ENCODE results near the gene PTGR2.
"Not testable (repeated sequence)": the region's sequence is repeated elsewhere in the genome, so short reads cannot be mapped to it uniquely, and the experiment has no call there.

PTGR2 gene

GRCh38 chr14:73886449-73887317 lies 35.1 kb downstream of the PTGR2 start, which contains the start of gene ZNF410:
Gene ZNF410 (plus strand): TSS chr14:73886859. CDS start chr14:73892176, 5,317 bp downstream.
- DNase-seq (ENCODE audit: low read depth in 1 of 2, low spot score in 1 of 2), result peak; percentile 69 to 87

- DNase-seq (ENCODE audit: low read depth in 1 of 2, low spot score in 1 of 2), result no peak
Measured at GRCh38 chr14:73887318-73887616, 35.6 kb downstream of the PTGR2 start.

- DNase-seq (ENCODE audit: low read depth in 1 of 2, low spot score in 1 of 2), result no peak
Measured at GRCh38 chr14:73887694-73888459, 36.2 kb downstream of the PTGR2 start.

- no peak for DNase-seq (ENCODE audit: low read depth in 1 of 2, low spot score in 1 of 2)
Measured at GRCh38 chr14:73888460-73888725, 36.8 kb downstream of the PTGR2 start.

- DNase-seq (ENCODE audit: low read depth in 1 of 2, low spot score in 1 of 2), result no peak
Measured at GRCh38 chr14:73888971-73889370, 37.3 kb downstream of the PTGR2 start.

GRCh38 chr14:73889376-73889775 lies 37.7 kb downstream of the PTGR2 start:
- no peak for DNase-seq (ENCODE audit: low read depth in 1 of 2, low spot score in 1 of 2)

GRCh38 chr14:73894180-73894687 lies 42.6 kb downstream of the PTGR2 start:
- DNase-seq (ENCODE audit: low read depth in 1 of 2, low spot score in 1 of 2), result not testable (repeated sequence)

- no peak for DNase-seq (ENCODE audit: low read depth in 1 of 2, low spot score in 1 of 2)
Measured at GRCh38 chr14:73895939-73896338, 44.3 kb downstream of the PTGR2 start.

GRCh38 chr14:73896521-73896920 lies 44.9 kb downstream of the PTGR2 start:
- DNase-seq (ENCODE audit: low read depth in 1 of 2, low spot score in 1 of 2), result no peak

- no peak for DNase-seq (ENCODE audit: low read depth in 1 of 2, low spot score in 1 of 2)
Measured at GRCh38 chr14:73903028-73903427, 51.4 kb downstream of the PTGR2 start.

- DNase-seq (ENCODE audit: low read depth in 1 of 2, low spot score in 1 of 2), result no peak
Measured at GRCh38 chr14:73909681-73910080, 58.0 kb downstream of the PTGR2 start.

- DNase-seq (ENCODE audit: low read depth in 1 of 2, low spot score in 1 of 2), result no peak
Measured at GRCh38 chr14:73913256-73913655, 61.6 kb downstream of the PTGR2 start.

- DNase-seq (ENCODE audit: low read depth in 1 of 2, low spot score in 1 of 2), result no peak
Measured at GRCh38 chr14:73916324-73916723, 64.7 kb downstream of the PTGR2 start.

- not testable (repeated sequence) for DNase-seq (ENCODE audit: low read depth in 1 of 2, low spot score in 1 of 2)
Measured at GRCh38 chr14:73919457-73919856, 67.8 kb downstream of the PTGR2 start.

GRCh38 chr14:73924337-73924736 lies 72.7 kb downstream of the PTGR2 start:
- DNase-seq (ENCODE audit: low read depth in 1 of 2, low spot score in 1 of 2), result no peak

Data from stimulated activated CD4-positive, alpha-beta T cell treated with anti-CD3 and anti-CD28 coated beads, Interleukin-15, amount 100 ng/mL, for 1 hour (primary cell).